ENCODE data around the gene FOS.
"Not testable (repeated sequence)": the region's sequence is repeated elsewhere in the genome, so short reads cannot be mapped to it uniquely, and the experiment has no call there.

The FOS gene

GRCh38 chr14:75303381-75303789, 24.8 kb downstream of the FOS start:
- TF ChIP-seq ZNF274 (IDR thresholded peaks at IDR 0.05; ENCODE audit: low read depth, low read length) = no peak
- no peak overlapping the region for H3K4me3 ChIP-seq (ENCODE audit: low read length)

DNA sequence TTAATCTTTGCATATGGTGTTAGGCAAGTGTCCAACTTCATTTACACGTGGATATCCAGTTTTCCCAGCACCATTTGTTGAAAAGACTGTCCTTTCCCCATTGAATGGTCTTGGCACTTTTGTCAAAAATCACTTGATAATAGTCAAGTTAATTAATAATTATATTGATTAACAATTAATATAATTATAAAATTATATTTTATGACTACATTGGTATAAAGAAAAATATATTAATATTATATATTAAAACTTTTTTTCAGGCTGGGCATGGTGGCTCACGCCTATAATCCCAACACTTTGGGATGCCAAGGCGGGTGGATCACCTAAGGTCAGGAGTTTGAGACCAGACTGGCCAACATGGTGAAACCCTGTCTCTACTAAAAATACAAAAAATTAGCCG, 27.8 kb downstream of the FOS start:
- H3K4me3 ChIP-seq (ENCODE audit: low read length) = not testable (repeated sequence)

DNA sequence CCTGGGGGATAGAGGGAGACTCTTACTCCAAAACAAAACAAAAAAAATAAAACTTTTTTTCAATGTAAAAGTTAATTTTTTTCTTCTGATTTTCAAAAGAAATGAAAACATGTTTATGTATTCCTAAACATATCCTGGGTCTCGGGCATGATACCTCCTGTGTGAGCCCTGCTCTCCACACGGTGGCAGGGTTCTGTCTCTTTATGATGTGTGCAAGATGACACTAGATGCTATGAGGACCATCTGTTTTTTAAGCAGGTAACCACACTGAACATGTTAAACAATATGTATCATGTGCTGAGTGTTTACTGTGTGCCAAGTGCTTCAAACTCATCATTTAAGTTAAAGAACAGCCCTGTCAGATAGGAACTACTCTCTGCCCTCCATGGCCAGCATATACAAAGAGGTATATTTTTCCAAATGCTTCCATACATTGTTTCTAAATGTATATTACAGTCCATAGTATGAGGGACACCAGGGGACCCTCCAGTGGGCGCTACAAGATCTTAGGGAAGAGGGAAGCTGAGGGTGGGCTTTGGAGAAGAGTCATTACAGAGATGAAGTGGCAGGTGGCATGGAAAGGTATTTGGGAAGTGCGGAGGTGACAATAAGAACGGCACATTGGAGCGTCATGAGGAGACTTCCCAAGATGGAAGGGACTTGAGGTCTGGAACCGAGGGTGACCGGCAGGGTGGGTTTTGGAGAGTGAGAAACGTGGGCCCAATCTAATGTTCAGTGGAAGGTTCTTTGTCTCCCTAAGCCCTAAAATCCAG, 28.5 kb downstream of the FOS start:
- TF ChIP-seq ZNF274 (IDR thresholded peaks at IDR 0.05; ENCODE audit: low read depth, low read length) = no peak
- H3K4me3 ChIP-seq (ENCODE audit: low read length) = no peak overlapping the region

DNA sequence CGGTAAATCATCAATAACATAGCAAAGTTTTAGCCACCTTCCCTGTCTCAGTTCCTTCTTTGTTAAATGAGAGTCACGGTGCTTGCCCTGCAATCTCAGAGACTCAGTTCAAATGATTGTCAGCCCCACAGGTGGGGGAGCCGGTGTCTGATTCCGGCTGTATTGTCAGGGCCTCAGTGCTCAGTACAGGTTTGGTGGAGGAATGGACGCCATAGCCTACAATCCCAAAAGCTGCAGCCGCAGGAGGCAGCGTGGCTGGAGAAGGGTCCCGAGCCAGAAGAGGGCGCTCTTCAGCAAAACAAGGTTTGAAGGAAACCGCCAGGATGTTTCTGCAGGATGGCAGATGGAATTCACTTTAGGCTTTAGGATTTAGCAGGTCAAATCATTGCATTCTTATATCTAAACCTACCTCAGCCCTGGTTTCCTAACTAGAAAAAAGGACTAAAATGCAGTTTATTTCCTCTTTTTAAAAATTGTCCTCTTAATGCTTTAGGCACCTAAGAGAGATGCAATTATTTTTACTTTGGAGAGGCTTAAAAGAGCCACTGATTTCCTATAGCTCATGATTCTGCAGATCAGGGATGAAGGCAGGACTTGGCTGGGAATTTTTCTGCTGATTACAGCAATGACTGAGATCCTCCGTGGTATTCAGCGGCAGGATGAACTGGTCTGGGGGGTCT, 29.2 kb downstream of the FOS start:
- H3K4me3 ChIP-seq (ENCODE audit: low read length) = no peak overlapping the region
- TF ChIP-seq ZNF274 (IDR thresholded peaks at IDR 0.05; ENCODE audit: low read depth, low read length) = no peak

DNA sequence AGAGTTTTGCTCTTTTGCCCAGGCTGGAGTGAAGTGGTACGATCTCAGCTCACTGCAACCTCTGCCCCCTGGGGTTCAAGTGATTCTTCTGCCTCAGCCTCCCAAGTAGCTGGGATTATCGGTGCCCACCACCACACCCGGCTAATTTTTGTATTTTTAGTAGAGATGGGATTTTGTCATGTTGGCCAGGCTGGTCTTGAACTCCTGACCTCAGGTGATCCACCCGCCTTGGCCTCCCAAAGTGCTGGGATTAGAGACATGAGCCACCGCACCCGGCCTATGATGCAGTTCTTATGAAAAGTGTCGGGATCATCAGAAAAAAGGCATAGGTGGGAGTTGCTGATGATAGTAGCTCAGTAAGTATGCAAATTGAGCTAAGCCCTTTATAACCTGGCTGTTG, 30.4 kb downstream of the FOS start:
- not testable (repeated sequence) for H3K4me3 ChIP-seq (ENCODE audit: low read length)

DNA sequence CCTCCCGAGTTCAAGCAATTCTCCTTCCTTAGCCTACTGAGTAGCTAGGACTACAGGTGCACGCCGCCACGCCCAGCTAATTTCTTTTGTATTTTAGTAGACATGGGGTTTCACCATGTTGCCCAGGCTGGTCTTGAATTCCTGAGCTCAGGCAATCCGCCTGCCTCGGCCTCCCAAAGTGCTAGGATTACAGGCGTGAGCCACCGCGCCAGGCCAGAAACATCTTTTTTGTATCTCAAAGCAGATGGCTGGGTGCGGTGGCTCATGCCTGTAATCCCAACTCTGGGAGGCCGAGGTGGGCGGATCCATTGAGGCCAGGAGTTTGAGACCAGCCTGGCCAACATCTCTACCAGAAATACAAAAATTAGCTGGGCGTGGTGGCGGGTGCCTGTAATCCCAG, 30.9 kb downstream of the FOS start:
- H3K4me3 ChIP-seq (ENCODE audit: low read length) = not testable (repeated sequence)

GRCh38 chr14:75310295-75311111, 31.9 kb downstream of the FOS start:
- TF ChIP-seq ZNF274 (IDR thresholded peaks at IDR 0.05; ENCODE audit: low read depth, low read length) = no peak
- no peak overlapping the region for H3K4me3 ChIP-seq (ENCODE audit: low read length)

- no peak overlapping the region for H3K4me3 ChIP-seq (ENCODE audit: low read length)
These were observed 32.7 kb downstream of the FOS start for GRCh38 chr14:75311356-75311755.

GRCh38 chr14:75312341-75312740, 33.7 kb downstream of the FOS start:
- no peak overlapping the region for H3K4me3 ChIP-seq (ENCODE audit: low read length)
- no peak for TF ChIP-seq ZNF274 (IDR thresholded peaks at IDR 0.05; ENCODE audit: low read depth, low read length)

More at GRCh38 chr14:75311356-75311755, 32.7 kb downstream of the FOS start:
- no peak for TF ChIP-seq ZNF274 (IDR thresholded peaks at IDR 0.05; ENCODE audit: low read depth, low read length)

DNA sequence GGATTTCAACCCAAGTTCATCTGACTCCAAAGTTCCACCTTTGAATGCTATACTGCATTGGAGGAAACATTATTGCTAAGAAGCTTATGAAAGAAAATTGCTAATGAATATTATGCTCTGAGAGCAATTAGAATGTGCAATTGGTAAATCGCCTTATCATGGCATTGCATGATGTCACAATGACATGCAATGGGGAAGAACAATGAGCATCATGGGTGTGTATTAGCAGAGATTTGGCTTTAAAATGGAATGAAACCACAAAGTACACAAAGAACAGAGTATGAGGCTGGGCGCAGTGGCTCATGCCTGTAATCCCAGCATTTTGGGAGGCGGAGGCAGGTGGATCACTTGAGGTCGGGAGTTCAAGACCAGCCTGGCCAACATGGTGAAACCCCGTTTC, 34.7 kb downstream of the FOS start:
- TF ChIP-seq ZNF274 (IDR thresholded peaks at IDR 0.05; ENCODE audit: low read depth, low read length) = no peak
- no peak overlapping the region for H3K4me3 ChIP-seq (ENCODE audit: low read length)

GRCh38 chr14:75315144-75315543, 36.5 kb downstream of the FOS start:
- TF ChIP-seq ZNF274 (IDR thresholded peaks at IDR 0.05; ENCODE audit: low read depth, low read length) = no peak
- H3K4me3 ChIP-seq (ENCODE audit: low read length) = no peak overlapping the region

GRCh38 chr14:75317148-75317547, 38.5 kb downstream of the FOS start:
- no peak overlapping the region for H3K4me3 ChIP-seq (ENCODE audit: low read length)
- TF ChIP-seq ZNF274 (IDR thresholded peaks at IDR 0.05; ENCODE audit: low read depth, low read length) = no peak

GRCh38 chr14:75318353-75318752, 39.7 kb downstream of the FOS start:
- TF ChIP-seq ZNF274 (IDR thresholded peaks at IDR 0.05; ENCODE audit: low read depth, low read length) = no peak
- H3K4me3 ChIP-seq (ENCODE audit: low read length) = no peak overlapping the region

- TF ChIP-seq ZNF274 (IDR thresholded peaks at IDR 0.05; ENCODE audit: low read depth, low read length) = no peak
- H3K4me3 ChIP-seq (ENCODE audit: low read length) = no peak overlapping the region
These were observed 40.4 kb downstream of the FOS start for GRCh38 chr14:75319021-75319420.

- TF ChIP-seq ZNF274 (IDR thresholded peaks at IDR 0.05; ENCODE audit: low read depth, low read length) = no peak
- no peak overlapping the region for H3K4me3 ChIP-seq (ENCODE audit: low read length)
These were observed 41.6 kb downstream of the FOS start for GRCh38 chr14:75320196-75320595.

Data from GM08714 (cell line).